HL-60 (cell line): ENCODE measurements around the gene FAM98C.

ENCODE experiments used
- CTCF ChIP-seq: IDR thresholded peaks from one replicate; pipeline ENCODE4 v1.5.1; 2011; ENCODE audit warnings: low read length, control low read depth, inconsistent platforms; ENCODE audit not compliant: insufficient read depth
- GABPA ChIP-seq: IDR thresholded peaks from 2 replicates; pipeline ENCODE4 v1.6.1; 2012; ENCODE audit warnings: low read depth
- POLR2AphosphoS5 ChIP-seq: IDR thresholded peaks from 2 replicates; pipeline ENCODE4 v1.6.1; 2012; ENCODE audit warnings: low read depth

GRCh38 chr19:38433268-38433733 is 30.4 kb downstream of the FAM98C start, which contains the start of gene RYR1:
- TF ChIP-seq GABPA (no peak), CTCF (no peak), POLR2AphosphoS5 (no peak)
